ENCODE data around the gene SLC2A10.
A peak's percentile ranks its signal among the peaks of the same experiment; 100 is the strongest.
"Not testable (repeated sequence)": the region's sequence is repeated elsewhere in the genome, so short reads cannot be mapped to it uniquely, and the experiment has no call there.

Gene SLC2A10

DNA sequence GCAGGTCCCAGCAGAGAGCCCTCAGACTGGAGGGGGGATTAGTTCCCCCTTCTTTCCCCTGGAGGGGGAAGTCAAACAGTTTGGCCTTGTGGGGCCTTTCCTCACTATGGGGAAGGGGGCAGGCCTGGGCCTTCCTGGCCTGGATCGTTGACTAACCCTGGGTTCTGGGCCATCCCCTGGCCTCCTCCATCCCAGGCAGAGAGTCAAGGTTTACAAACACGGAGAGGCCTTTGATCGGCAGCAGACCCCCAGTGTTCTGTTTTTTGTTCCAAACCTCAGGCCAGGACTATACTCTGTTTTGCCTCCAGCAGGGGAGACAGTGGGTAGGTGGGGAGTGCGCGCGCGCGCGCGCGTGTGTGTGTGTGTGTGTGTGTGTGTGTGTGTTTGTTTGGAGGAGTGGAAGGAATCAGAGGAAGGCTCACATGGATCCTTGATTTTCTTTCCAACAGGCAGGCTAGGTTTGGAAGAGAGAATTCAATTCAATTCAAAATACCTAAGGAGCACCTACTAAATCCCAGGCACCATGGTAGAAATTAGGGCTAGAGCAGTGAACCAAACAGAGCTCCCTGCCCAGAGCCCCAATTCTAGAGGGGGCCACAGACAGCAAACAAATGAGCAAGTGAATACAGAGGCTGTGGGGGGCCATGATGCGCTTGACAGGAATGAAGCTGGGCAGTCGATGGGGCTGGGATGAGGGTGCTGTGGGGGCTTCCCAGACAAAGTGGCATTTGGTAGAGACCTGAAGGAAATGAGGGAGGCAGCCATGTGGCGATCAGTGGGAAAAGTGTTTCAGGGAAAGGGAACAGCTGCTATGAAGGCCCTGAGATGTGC, 35.0 kb upstream of the SLC2A10 start:
- DNase-seq (ENCODE audit: low read depth): no peak
- H3K4me3 ChIP-seq (ENCODE audit: low read depth, low read length): no peak overlapping the region
- TF ChIP-seq CTCF (IDR thresholded peaks at IDR 0.05; ENCODE audit: insufficient read depth, low read depth, low read length, missing control alignments): no peak

- H3K4me3 ChIP-seq (ENCODE audit: low read depth, low read length): not testable (repeated sequence)
These were observed 32.7 kb upstream of the SLC2A10 start for GRCh38 chr20:46676649-46677316.

DNA sequence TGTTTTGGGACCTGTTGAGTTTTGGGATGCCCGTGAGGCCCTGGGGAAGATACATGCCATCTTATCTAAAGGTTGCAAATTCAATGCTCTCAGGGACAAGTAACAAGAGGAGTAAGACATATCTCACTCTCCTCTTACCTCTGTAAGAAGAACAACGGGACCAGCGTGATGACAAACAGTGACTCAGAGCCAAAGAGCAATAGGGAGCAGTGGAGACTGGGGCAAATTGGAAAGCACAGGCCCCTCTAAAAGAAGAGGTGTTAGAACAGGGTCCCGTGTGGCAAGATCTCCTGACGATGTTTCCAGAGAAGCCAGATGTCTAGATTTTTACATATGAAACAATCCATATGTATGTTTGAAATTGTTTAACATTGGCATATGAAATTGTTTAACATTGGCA, 31.8 kb upstream of the SLC2A10 start:
- no peak overlapping the region for H3K4me3 ChIP-seq (ENCODE audit: low read depth, low read length)
- DNase-seq (ENCODE audit: low read depth): no peak
- TF ChIP-seq CTCF (IDR thresholded peaks at IDR 0.05; ENCODE audit: insufficient read depth, low read depth, low read length, missing control alignments): no peak

More at GRCh38 chr20:46676649-46677316, 32.7 kb upstream of the SLC2A10 start:
- not testable (repeated sequence) for DNase-seq (ENCODE audit: low read depth)

GRCh38 chr20:46678516-46678915, 30.9 kb upstream of the SLC2A10 start:
- TF ChIP-seq CTCF (IDR thresholded peaks at IDR 0.05; ENCODE audit: insufficient read depth, low read depth, low read length, missing control alignments): no peak

DNA sequence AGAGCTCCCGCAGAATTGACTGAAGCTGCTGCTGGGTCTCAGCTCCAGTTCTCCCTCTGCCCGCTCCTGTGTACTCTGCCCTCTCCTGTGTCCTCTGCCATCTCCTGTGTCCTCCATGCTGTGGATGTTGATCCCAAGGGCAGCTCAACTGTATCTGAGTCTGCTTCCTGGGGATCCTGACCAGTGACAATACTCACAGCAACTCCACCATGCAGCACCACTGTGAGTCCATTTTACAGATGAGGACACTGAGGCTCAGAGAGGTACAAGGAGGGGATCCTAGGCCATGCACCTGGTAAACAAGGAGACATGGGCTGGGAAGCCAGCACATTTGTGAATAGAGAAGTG, 28.8 kb upstream of the SLC2A10 start:
- no peak for TF ChIP-seq CTCF (IDR thresholded peaks at IDR 0.05; ENCODE audit: insufficient read depth, low read depth, low read length, missing control alignments)
- H3K4me3 ChIP-seq (ENCODE audit: low read depth, low read length): no peak overlapping the region
- DNase-seq (ENCODE audit: low read depth): no peak

More at GRCh38 chr20:46678516-46678915, 30.9 kb upstream of the SLC2A10 start:
- no peak for DNase-seq (ENCODE audit: low read depth)
- H3K4me3 ChIP-seq (ENCODE audit: low read depth, low read length): no peak overlapping the region

DNA sequence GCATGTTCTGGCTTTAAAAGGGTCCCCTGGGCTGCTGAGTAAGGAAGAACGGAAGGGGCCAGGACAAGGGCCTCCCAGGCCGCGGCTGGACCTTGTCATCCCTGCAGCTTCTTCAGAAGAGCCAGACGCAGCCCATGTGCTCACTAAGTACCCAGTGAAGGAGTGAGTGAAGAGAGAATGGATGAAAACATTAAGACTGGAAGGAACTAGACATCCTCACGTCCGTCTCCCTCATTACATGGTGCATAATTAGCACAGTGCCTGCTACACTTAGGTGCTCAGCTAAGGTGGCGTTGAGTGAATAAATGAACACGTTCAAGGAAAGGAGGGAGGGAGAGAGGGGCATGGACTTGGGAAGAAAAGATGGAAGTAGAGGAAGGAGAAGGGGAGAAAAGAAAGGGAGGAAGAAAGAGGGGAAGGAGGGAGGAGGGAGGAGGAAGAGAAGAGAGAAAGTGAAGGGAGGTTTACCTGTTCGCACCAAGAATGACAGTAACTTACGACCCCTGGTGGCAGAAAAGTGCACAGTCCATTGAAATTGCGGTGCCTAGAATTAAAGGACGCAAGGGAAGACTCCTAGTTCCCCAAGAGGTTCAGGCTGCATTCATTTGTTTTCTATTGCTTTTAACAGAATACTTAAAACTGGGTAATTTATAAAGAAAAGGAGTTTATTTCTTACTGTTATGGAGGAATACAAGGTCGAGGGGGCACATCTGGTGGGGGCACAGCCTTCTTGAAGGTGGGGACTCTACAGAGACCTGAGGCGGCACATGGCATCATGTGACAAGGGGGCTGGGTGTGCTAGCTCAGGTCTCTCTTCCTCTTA, 28.2 kb upstream of the SLC2A10 start:
- no peak overlapping the region for H3K4me3 ChIP-seq (ENCODE audit: low read depth, low read length)
- TF ChIP-seq CTCF (IDR thresholded peaks at IDR 0.05; ENCODE audit: insufficient read depth, low read depth, low read length, missing control alignments): peak; percentile 82
- DNase-seq (ENCODE audit: low read depth): peak; percentile 74

Data from GM12865 (cell line).